CD4-positive, alpha-beta T cell treated with Interleukin-2 at 100 ng/mL for 4 hours (primary cell): ENCODE data around the gene MAD2L1BP.
A peak's percentile ranks its signal among the peaks of the same experiment; 100 is the strongest.

Source experiments
- DNase-seq: peaks from one replicate; pipeline ENCODE4 v3.0.0-alpha.2; 2020; ENCODE audit warnings: low spot score

MAD2L1BP gene

DNA sequence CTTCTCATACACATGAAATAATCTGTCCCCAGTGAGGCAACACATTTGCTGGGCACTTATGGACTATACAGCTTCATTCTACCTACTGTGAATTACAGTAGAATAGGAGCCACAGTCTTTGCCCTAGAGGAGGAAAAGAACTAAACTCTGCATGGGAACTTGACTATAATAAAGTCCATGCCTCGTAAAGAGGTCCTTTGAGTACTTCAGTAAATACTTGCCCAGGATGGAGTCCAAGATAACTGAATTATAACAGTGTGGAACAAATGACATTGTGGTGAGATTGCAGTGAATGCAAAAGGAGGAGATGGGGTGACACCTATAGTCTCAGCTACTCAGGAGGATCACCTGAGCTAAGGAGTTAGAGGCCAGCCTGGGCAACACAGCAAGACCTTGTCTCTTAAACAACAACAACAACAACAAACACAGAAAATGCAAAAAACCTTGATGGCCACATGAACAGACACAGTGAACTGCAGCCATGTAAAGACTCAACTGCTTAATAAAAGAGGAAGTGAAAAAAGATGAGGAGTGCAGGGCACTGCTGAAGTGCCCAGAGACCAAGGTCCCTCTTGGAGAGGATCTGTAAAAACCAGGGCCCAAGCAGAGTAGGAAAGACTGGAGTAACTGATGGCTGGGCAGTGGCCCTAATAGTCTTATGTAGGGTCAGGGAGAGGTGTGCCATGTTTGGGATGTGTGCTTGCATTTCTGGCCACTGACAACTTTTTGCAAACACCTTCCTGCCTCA, 48.2 kb downstream of the MAD2L1BP start:
- DNase-seq, result no peak

DNA sequence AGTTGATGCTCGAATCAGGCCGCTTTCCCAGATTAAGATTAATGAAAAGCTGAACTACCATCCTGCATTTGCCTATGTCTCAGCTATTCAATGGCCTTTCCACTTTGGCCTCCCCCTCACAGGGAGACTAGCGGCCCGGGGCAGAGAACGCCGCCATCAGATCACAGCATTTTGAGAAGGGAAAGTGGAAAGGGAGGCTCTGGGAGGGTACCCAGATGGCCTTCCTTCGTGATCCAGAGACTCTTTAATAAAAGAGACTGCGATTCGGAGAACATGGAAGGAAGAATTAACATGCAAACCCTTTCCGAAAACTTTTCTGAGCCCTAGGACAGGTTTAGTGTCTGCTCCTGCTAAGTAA, 51.4 kb downstream of the MAD2L1BP start:
- DNase-seq, result no peak

DNA sequence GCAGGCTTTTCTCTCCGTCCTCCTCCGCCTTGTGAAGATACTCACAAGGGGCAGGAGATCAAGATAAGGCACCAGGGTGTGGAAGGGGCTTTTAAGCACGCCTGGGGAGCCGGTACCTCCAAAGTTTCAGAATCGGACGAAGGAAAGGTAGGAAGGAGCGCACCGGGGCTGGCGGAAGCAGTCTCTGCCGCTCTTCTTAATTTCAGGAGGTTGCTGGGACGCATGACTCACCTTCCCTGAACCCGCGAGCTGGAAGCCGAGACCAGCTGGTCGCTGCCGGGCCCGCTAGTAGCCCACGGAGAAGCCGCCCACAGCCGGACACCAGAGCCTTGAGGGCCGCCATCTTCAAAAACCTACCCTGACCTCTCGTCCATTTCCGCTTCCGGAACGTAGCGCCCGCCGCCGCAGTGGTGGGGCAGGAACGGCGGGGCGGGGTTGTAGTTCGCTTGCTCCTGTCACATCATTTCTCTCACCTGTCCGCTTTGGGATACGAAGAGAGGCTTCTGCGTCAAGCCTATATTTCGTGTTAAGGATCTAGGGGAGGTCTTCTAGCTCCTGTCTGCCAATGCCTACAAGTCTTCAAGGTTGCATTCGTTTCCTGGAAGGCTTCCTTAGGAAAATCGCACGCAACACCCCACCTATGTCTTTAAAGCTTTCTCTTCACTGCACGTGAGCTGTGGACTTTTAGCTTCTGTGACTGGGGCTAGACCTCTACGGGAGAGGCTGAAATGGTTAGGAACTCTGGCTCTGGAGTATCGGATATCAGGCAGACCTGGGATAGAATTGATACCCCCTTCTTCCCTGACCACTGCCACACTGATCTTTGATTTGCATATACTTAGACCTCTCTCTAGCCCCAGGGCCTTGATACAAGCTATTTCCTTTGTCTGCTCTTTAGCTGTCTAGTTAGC, 52.1 kb downstream of the MAD2L1BP start, which contains the start of gene MRPS18A:
TSS of gene MRPS18A (minus strand) at position 355 of the 911 bp plus-strand sequence. CDS start at position 343, 12 bp downstream.
- DNase-seq, result peak; percentile 77

DNA sequence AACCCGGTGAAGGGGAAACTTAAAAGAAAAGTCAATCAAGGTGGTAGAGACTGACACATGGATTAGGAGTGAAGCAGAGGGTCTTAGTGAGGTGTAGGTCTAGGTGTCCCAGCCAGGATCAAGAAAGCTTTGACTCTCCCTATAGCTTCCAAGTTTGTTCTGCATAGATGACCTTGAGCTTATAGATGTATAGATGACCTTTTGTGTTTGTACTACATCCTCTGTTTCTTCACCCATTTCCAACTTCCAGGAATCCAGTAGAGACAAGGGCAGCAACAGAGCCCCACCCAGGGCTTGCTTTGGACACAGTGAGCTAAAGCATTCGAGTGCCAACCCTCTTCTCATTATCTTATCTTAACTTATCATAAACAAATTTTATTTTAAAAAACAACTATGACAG, 53.8 kb downstream of the MAD2L1BP start:
- no peak for DNase-seq
